Stimulated activated CD8-positive, alpha-beta memory T cell treated with anti-CD3 and anti-CD28 coated beads, Interleukin-4, amount 100 ng/mL, for 24 hours (primary cell): Measurements from ENCODE around the gene COL5A1.

ENCODE experiments used
- DNase-seq: peaks from one replicate; pipeline ENCODE4 v3.0.0-alpha.2; 2020; ENCODE audit warnings: low read depth

Gene COL5A1

GRCh38 chr9:134743853-134744252, 102.2 kb downstream of the COL5A1 start:
- DNase-seq: no peak

DNA sequence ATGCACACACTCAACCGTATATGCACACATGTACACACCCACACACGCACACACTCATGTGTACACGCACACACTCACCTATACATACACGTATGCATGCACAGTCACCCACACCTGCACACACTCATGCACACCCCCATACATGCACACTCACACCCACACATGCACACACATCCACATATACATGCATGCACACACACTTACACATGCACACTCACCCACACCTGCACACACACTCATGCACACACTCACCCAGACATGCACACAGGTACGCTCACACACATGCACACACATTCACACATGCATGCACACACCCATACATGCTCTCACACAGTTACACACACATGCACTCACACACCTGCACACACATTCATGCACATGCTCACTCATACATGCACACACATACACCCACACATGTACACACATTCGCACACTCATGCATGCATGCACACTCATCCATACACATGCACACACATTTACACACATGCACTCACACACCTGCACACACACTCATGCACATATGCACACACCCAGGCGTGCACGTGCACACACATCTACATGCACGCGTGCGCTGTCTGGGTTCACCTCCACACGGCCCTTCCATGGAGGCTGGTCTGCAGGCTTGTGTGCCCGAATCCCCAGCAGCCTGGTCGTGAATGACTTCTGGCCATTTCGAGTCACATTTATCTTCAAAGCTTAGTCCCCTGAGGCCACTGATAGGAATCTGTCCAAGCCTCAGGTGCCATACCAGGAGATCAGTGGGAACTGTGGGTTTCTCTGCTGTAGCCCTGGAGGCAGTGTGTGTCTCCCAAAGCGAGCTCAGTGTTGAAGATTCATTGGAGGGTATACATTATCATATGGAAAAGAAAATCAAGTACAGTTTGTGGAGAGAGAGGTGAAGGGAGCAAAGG, 103.0 kb downstream of the COL5A1 start:
- DNase-seq: no peak

GRCh38 chr9:134747951-134748489, 106.4 kb downstream of the COL5A1 start:
- no peak for DNase-seq

- DNase-seq: no peak
Observed at GRCh38 chr9:134748591-134748990, 107.0 kb downstream of the COL5A1 start.

GRCh38 chr9:134750450-134751155, 109.0 kb downstream of the COL5A1 start:
- no peak for DNase-seq

DNA sequence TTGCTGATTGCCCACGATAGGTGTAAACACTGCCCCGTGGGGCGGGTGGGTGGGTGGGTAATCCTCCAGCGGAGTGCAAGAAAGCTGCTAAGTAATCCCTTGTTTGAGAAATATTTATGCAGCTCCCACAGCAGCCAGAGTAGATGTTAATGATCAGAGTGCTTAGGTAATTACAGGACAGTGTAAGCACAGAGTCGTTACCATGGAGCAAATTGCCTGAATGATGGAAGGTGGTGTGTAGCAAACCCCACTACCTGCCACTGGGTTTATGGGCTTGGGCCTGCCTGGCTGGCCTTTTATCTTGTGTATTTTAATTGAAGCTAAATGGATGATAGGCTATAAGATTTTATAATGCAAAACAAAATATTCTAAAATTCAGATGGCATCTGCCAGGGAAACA, 110.0 kb downstream of the COL5A1 start:
- DNase-seq: no peak

- DNase-seq: no peak
Observed at GRCh38 chr9:134752471-134753168, 111.0 kb downstream of the COL5A1 start.

GRCh38 chr9:134753191-134753590, 111.6 kb downstream of the COL5A1 start:
- DNase-seq: no peak

- DNase-seq: no peak
Observed at GRCh38 chr9:134755221-134755907, 113.8 kb downstream of the COL5A1 start.

GRCh38 chr9:134756098-134756497, 114.5 kb downstream of the COL5A1 start:
- DNase-seq: no peak

GRCh38 chr9:134757216-134757975, 115.8 kb downstream of the COL5A1 start:
- no peak for DNase-seq

DNA sequence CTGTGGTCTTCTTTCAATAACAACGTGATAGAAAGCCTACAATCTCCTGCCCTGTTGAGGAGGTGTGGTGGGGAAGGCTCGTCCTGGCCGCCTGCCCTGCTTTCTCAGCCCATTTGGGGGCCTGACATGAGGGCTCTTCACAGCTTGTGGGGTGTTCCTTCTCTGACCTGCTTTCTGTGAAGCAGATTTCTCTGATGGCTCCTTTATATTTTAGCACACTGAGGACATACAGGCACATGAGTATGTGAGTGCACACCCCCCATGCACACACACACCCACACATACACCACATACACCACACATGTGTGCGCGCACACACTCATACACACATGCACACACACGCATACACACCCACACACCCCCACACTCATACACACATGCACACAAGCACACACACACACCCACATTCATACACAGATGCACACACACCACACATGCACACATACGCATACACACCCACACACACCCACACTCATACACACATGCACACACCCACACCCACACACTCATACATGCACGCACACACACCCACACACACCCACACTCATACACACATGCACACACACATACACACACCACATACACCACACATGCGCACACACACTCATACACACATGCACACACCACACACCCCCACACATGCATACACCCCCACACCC, 117.5 kb downstream of the COL5A1 start:
- no peak for DNase-seq

DNA sequence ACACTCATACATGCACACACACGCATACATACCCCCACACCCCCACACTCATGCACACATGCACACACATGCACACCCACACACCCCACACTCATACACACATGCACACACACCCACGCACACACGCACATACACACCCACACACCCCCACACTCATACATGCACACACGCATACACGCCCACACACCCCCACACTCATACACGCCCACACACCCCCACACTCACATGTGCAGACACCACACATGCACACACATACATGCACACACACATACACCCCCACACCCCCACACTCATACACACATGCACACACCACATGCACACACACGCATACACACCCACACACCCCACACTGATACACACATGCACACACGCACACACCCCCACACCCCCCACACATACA, 118.3 kb downstream of the COL5A1 start:
- no peak for DNase-seq

DNA sequence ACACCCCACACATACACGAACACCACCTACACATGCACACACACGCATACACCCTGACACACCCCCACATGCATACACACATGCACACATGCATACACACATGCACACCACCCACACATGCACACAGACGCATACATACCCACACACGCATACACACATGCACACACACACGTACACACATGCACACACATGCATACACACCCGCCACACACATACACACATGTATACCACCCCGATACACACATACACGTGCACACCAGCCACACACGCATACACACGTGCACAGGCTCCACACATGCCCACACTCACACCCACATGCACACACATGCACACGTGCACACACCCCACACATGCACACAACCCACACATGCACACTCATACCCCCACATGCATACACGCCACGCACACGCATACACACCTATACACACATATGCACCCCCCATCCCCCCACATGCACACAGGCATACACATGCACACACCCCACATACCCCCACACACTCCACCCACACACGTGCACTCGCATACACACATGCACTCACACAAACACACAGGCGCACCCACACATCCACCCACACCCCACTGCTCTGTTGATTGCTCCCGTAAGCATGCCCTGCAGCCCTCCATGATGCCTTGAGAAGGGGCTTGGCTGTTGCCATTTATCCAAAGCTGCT, 119.3 kb downstream of the COL5A1 start:
- no peak for DNase-seq

- DNase-seq: no peak
Observed at GRCh38 chr9:134764473-134765269, 123.1 kb downstream of the COL5A1 start.

DNA sequence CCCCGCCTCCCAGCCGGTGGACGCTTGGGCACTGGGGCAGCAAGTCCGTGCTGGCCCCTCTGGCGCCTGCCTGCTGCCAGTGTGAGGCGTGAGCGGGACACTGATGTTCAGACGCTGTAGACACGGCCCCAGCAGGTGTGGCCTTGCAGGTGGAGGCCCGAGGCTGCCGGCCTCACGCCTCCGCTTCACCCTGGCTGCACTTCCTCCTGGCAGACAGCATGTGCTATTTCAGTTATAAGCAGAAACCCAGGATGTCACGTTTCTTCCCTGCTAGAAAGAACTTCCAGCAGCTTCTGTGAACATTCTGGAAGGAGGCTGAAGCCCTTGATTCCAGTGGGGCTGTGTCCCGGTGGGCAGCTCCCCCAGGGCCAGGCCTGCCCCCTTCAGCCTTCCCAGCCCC, 124.2 kb downstream of the COL5A1 start:
- no peak for DNase-seq

- DNase-seq: no peak
Observed at GRCh38 chr9:134766587-134766986, 125.0 kb downstream of the COL5A1 start.

DNA sequence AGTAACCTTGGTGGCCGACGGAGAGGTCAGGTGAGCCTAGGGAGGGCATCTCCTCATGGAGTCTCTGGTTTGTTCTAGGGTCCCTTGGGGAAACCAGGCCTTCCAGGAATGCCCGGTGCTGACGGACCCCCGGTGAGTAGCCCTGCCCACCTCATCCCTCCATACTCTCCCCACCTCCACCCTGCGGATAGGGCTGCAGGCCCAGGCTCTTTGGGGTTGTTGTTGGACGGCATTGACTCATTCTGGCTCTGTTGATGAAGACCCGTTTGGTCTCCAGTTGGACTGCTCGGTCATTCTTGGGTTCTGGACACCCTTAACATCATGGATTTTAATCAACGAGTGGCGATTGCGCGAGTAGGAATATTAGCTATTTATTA, 126.7 kb downstream of the COL5A1 start:
- DNase-seq: no peak

DNA sequence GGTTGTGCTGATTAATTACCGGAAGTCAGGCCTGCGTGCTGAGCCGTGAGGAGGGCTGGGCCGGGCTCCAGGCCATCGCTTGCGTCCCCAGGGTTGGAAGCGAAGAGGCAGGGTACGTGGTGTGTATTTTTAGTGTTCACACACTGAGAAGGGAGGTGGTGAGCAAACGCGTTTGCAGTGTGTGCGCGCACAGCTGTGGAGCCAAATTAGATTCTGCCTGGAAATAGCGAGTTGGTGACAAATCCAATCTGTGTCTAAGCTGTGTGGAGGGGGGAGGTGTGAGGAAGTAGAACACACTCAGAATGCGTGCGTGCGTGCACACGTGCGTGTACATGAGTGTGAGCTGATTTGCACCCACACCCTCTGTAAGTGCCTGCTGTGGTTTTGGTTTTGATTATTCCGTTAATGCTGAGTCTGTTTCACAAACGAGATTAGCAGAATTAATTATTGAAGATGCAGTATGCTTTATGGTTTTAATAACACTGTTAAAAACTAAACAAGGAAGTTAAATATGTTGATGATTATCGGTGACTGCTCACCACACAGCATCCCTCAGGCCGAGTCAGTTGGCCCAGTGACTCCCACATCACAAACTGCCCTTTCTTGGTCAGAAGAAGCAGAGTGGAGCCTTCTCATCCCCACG, 127.2 kb downstream of the COL5A1 start:
- no peak for DNase-seq
